ENCODE results near the gene PDIA2. TPM values are rescaled to one million over a fixed set of nuclear protein-coding genes. Genes with fewer than 3 reads are reported as not detected.

PDIA2 gene
- total RNA-seq, 1 donor from 2014 or later: 0.96 TPM

DNA sequence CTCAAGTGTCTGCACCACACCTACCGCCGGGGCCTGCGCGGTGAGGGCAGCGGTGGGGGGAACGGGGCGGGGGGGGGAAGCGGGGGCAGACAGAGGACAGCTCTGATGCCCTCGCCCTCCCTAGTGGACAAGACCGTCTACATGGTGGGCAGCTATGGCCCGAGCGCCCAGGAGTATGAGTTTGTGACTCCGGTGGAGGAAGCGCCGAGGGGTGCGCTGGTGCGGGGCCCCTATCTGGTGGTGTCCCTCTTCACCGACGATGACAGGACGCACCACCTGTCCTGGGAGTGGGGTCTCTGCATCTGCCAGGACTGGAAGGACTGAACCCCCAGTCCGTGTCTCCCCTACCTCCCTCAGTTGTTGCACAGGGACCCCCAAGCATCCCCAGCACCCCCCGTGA lies 473 bp upstream of the PDIA2 start:
- H3K4me1 ChIP-seq: peaks cover 9% of the 10 kb centered on the region
- H3K27me3 ChIP-seq: peaks cover 27% of the 10 kb centered on the region
- H3K9me3 ChIP-seq: no peaks in the 10 kb centered on the region
- no peak overlapping the region for H3K4me3 ChIP-seq
- ATAC-seq (no peak), DNase-seq (no peak)
- no peak overlapping the region for H3K27ac ChIP-seq
- intact Hi-C loops (cut with DNase I): no loop called here
- H3K36me3 ChIP-seq: peaks cover 6% of the 10 kb centered on the region
- TF ChIP-seq, protein P1, sequence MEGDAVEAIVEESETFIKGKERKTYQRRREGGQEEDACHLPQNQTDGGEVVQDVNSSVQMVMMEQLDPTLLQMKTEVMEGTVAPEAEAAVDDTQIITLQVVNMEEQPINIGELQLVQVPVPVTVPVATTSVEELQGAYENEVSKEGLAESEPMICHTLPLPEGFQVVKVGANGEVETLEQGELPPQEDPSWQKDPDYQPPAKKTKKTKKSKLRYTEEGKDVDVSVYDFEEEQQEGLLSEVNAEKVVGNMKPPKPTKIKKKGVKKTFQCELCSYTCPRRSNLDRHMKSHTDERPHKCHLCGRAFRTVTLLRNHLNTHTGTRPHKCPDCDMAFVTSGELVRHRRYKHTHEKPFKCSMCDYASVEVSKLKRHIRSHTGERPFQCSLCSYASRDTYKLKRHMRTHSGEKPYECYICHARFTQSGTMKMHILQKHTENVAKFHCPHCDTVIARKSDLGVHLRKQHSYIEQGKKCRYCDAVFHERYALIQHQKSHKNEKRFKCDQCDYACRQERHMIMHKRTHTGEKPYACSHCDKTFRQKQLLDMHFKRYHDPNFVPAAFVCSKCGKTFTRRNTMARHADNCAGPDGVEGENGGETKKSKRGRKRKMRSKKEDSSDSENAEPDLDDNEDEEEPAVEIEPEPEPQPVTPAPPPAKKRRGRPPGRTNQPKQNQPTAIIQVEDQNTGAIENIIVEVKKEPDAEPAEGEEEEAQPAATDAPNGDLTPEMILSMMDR (IDR thresholded peaks at IDR 0.05): no peak

DNA sequence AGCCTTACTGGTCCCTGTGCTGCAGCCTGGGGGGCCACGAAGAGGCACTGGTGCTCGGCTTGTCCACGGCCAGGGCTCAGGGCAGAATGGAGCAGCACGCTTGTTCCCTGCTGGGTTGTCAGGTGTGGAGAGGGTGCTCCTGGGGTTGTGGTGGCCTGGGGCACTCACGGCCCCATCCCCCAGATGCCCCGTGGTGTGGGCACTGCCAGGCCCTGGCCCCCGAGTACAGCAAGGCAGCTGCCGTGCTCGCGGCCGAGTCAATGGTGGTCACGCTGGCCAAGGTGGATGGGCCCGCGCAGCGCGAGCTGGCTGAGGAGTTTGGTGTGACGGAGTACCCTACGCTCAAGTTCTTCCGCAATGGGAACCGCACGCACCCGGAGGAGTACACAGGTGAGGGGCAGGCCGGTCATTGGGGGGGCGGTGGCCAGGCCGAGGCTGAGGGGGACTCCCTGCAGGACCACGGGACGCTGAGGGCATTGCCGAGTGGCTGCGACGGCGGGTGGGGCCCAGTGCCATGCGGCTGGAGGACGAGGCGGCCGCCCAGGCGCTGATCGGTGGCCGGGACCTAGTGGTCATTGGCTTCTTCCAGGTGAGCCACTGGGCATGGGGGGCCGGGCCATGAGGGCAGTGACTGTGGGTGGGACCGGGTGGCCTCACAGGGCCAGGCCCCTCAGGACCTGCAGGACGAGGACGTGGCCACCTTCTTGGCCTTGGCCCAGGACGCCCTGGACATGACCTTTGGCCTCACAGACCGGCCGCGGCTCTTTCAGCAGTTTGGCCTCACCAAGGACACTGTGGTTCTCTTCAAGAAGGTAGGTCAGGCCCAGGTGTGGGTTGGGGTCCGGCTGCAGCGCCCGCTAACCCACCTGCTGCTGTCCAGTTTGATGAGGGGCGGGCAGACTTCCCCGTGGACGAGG lies 1.5 kb downstream of the PDIA2 start:
- intact Hi-C loops (cut with DNase I): no loop called here
- Histone ChIP-seq H3K4me3 (no peak overlapping the region), H3K9me3 (no peaks in the 10 kb centered on the region), H3K4me1 (peaks cover 9% of the 10 kb centered on the region), H3K27me3 (peaks cover 26% of the 10 kb centered on the region), H3K36me3 (peaks cover 25% of the 10 kb centered on the region), H3K27ac (no peak overlapping the region)
- no peak for ATAC-seq
- TF ChIP-seq, protein P1 (IDR thresholded peaks at IDR 0.05): no peak
- no peak for DNase-seq

- intact Hi-C loops (cut with DNase I): no loop called here
Measured at GRCh38 chr16:285146-286055, 2.4 kb downstream of the PDIA2 start.

DNA sequence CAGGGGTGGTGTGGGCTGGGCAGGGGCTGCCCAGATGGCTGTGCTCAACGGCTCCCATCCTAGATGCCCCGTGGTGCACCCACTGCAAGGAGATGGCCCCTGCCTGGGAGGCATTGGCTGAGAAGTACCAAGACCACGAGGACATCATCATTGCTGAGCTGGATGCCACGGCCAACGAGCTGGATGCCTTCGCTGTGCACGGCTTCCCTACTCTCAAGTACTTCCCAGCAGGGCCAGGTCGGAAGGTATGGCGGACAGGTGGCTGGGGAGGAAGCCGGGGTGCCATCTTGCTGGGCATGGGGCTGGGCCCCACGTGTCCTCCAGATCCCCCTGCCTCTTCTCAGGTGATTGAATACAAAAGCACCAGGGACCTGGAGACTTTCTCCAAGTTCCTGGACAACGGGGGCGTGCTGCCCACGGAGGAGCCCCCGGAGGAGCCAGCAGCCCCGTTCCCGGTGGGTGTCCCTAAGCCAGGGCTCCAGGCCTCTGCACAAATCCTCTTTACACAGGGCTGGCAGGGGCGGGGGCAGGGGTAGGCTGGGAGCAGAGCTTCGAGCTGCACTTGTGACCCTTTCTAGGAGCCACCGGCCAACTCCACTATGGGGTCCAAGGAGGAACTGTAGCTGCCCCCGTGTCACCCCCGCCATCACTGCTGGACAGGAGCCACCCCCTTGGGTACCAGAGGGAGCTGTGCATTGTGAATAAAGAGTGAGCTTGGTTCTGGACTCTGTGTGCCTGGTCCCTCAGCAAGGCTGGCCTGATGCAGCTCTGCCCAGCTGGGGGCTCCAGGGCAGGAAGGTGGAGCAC lies 3.7 kb downstream of the PDIA2 start:
- Histone ChIP-seq H3K9me3 (no peaks in the 10 kb centered on the region), H3K36me3 (peaks cover 41% of the 10 kb centered on the region), H3K4me1 (no peaks in the 10 kb centered on the region), H3K4me3 (no peak overlapping the region), H3K27ac (no peak overlapping the region), H3K27me3 (peaks cover 7% of the 10 kb centered on the region)
- ATAC-seq (no peak), DNase-seq (no peak)
- intact Hi-C loops (cut with DNase I): no loop called here
- TF ChIP-seq, protein P1 (IDR thresholded peaks at IDR 0.05): no peak

More at GRCh38 chr16:285146-286055, 2.4 kb downstream of the PDIA2 start:
- DNase-seq (no peak), ATAC-seq (no peak)
- Histone ChIP-seq H3K36me3 (peaks cover 32% of the 10 kb centered on the region), H3K4me1 (peaks cover 9% of the 10 kb centered on the region), H3K27ac (no peak overlapping the region), H3K4me3 (no peak overlapping the region), H3K9me3 (no peaks in the 10 kb centered on the region), H3K27me3 (peaks cover 18% of the 10 kb centered on the region)
- TF ChIP-seq, protein P1 (IDR thresholded peaks at IDR 0.05): no peak

DNA sequence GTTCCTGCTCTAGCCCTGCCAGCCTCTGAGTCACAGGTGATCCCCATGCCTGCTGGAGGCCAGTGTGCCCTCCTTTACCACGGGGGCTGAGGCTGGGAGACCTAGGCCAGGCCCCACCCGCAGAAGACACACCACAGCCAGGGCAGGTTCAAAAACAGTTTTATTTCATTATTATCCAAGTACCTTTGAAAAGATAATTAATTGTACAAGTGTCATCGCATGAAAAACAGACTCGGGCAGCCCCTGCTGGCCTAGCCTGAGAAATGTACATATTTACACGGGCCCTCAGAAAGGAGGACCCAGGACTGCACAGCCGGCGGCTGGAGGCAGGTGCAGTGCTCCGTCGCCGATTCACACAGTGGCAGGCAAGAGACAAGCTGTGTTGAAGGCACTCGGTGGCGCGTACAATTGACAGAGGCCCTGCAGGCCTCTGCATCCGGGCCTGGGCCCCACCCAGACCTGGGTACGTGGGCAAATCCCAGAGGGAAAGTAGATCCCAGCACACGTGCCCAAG lies 4.4 kb downstream of the PDIA2 start:
- DNase-seq: no peak
- Histone ChIP-seq H3K36me3 (peaks cover 45% of the 10 kb centered on the region), H3K9me3 (no peaks in the 10 kb centered on the region)

More for the DNA sequence above, 4.4 kb downstream of the PDIA2 start:
- ATAC-seq: no peak
- TF ChIP-seq, protein P1 (IDR thresholded peaks at IDR 0.05): no peak
- Histone ChIP-seq H3K27me3 (peaks cover 2% of the 10 kb centered on the region), H3K4me1 (no peaks in the 10 kb centered on the region), H3K4me3 (no peak overlapping the region), H3K27ac (no peak overlapping the region)
- intact Hi-C loops (cut with DNase I): no loop called here
